GM18505 (cell line): ENCODE data around the gene CCL27.
A peak's percentile ranks its signal among the peaks of the same experiment; 100 is the strongest.
"Not testable (repeated sequence)": the region's sequence is repeated elsewhere in the genome, so short reads cannot be mapped to it uniquely, and the experiment has no call there.

Experiments
- ATAC-seq: cut with Tn5 transposase; IDR thresholded peaks from one replicate; pipeline ENCODE4 v1.9.1; 2021; ENCODE audit not compliant: unreplicated experiment
- POLR2A ChIP-seq: IDR thresholded peaks from 4 replicates; pipeline ENCODE4 v1.6.1; 2011; ENCODE audit warnings: borderline replicate concordance; ENCODE audit not compliant: insufficient read depth, insufficient read length; ENCODE audit errors: extremely low read depth

Gene CCL27

GRCh38 chr9:34651876-34652601 is 10.4 kb downstream of the CCL27 start, which contains the start of gene IL11RA:
TSS of gene IL11RA (plus strand) at chr9:34652185. CDS start at chr9:34655218, 3,033 bp downstream.
- TF ChIP-seq POLR2A = peak; percentile 45
- ATAC-seq = no peak

DNA sequence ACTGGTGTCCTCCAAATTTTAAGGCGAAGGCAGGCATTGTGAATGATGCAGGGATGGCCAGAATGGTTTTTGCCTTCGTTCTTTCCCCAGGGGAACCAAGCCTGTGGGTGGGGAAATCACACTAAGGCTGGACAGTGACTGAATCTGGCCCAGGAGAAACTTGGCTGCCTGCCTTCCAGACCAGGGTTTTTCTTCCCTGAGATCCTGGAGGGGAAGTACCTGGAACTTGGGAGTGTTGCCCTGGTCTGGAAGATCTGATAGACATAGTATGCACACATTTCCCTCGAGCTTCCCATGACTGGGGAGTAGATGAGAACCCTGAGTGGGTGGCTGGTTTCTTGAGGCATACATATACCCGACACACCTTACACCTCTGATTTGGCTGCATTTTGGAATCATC is 11.1 kb downstream of the CCL27 start:
- no peak for ATAC-seq
- no peak for TF ChIP-seq POLR2A

GRCh38 chr9:34650816-34651215 is 11.6 kb downstream of the CCL27 start:
- TF ChIP-seq POLR2A = no peak
- no peak for ATAC-seq

DNA sequence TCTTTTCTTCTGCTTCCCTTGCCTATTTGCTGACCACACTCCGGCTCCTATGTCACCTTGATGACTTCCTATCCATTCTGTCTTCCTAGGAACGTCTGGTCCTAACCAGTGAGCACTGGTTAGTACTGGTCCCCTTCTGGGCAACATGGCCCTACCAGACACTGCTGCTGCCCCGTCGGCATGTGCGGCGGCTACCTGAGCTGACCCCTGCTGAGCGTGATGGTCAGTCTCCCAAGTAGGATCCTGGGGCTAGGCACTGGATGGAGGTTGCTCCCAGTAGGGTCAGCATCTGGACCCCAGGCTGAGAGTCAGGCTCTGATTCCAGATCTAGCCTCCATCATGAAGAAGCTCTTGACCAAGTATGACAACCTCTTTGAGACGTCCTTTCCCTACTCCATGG is 13.8 kb downstream of the CCL27 start:
- TF ChIP-seq POLR2A = no peak
- ATAC-seq = no peak

GRCh38 chr9:34647651-34648050 is 14.8 kb downstream of the CCL27 start:
- no peak for ATAC-seq
- no peak for TF ChIP-seq POLR2A

DNA sequence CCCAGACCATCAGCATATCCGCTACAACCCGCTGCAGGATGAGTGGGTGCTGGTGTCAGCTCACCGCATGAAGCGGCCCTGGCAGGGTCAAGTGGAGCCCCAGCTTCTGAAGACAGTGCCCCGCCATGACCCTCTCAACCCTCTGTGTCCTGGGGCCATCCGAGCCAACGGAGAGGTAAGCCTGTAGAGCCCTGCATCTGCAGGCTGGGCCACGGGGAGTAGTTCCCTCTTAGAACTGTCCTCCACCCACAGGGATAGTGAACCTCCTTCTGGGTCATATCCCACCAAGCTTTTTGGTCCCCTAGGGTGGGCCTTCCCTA is 15.4 kb downstream of the CCL27 start:
- no peak for ATAC-seq
- no peak for TF ChIP-seq POLR2A

DNA sequence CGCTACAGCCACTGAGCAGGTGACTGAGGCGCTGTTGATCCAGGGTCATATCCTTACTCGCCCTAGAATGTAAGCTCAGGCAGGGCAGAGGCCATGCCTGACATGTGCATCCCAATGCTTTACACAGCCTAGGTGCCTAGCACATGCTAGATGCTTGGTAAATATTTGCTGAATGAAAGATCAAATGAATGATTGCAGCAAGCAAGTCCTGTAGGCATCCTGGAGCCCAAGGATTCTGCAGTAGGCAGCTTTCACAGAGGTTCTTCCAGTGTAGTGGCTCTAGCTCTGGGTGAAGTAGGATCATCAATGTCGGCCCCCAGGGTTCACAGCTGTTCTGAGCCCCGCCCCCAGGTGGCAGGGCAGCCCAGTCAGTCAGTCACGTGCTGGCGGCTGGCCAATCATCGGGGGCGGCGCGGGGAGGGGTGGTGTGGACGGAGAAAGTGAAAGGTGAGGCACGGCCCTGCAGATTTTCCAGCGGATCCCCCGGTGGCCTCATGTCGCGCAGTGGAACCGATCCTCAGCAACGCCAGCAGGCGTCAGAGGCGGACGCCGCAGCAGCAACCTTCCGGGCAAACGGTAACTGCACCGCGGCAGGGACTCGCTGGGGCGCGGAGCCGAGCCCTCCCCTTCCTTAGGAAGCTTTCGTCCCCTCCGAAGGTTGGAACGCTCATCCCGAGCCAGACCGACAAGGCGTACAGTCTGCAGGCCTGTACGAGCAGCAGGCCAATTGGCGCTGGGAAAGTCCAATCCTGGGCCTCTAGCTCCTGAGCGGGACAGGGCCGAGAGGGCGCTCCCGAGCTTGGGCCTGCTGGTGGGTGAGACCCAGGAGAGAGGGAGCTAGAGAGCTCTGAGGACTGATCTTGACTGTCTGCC is 16.0 kb downstream of the CCL27 start, which contains the start of gene GALT:
Gene GALT, plus strand, starts transcription at position 465 of the 873 bp plus-strand sequence. Its CDS starts 30 bp downstream, at position 495.
- ATAC-seq = peak; percentile 89
- peak; percentile 81 for TF ChIP-seq POLR2A

- ATAC-seq = no peak
Measured at GRCh38 chr9:34644766-34645314, 17.6 kb downstream of the CCL27 start.

DNA sequence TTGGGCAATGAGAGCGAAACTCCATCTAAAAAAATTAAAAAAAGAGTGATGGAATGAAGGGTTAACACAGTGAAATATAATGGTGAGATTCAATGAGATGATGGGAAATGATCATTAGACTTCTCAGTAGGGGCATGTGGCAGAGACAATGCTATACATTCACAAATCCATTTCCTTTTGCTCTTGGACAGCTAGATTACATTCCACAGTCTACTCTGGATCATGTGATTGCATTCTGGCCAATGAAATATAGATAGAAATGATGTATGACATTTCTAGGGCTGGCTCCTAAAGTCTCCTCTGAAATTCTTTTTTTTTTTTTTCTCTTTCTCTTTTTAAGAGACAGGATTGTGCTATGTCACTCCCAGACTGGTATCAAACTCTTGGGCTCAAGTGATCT is 19.8 kb downstream of the CCL27 start:
- ATAC-seq = no peak

More at GRCh38 chr9:34644766-34645314, 17.6 kb downstream of the CCL27 start:
- no peak for TF ChIP-seq POLR2A

DNA sequence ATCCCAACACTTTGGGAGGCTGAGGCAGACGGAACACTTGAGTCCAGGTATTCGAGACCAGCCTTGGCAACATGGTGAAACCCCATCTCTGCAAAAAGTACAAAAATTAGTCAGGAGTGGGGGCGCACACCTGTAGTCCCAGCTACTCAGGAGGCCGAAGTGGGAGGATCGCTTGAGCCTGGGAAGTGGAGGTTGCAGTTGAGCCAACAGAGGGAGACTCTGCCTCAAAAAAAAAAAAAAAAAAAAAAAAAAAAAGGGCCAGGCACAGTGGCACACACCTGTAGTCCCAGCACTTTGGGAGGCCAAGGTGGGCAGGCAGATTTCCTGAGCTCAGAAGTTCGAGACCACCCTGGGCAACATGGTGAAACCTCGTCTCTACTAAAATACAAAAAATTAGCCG is 23.1 kb downstream of the CCL27 start:
- not testable (repeated sequence) for ATAC-seq

More for the DNA sequence above, 19.8 kb downstream of the CCL27 start:
- no peak for TF ChIP-seq POLR2A

GRCh38 chr9:34638138-34638445 is 24.4 kb downstream of the CCL27 start:
- no peak for TF ChIP-seq POLR2A
- no peak for ATAC-seq

DNA sequence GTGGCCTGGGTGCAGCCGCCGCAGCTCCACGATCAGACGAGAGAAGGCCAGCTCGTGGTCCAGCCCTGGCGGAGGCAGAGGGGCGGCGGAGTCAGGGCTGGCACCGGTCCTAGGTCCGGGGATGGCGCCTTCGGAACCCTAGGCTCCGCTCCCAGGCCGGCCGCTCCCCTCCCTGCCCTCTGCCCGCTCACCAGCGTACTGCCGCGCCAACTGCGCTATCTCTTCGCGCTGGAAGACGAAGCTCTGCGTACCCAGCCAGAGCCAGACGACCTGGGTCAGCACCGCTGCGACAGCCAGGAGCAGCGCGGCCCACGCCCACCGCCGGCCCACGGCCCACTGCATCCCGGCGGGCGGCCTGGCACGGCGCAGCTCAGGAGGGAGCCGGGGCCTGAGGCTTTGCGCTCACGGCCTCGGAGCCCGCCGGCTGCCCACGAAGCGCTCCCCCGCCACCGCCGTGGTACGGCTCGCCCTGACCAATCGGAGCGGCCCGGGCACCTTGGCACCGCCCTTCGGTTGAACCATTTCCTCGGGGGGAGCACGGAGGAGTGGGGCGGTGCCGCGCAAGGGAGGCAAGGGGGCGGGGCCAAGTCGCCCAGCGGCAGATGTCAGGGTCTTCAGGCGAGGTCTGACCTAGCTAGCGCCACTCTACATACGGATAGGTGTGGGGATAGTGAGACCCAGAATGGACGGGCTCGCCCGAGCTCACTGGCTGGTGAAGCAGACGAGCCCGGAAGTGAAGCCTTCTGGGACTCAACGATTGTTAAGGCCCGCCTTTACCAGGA is 24.9 kb downstream of the CCL27 start, which contains the start of gene SIGMAR1:
Gene SIGMAR1, minus strand, starts transcription at position 432 of the 782 bp plus-strand sequence. Its CDS starts 90 bp downstream, at position 342.
- TF ChIP-seq POLR2A = peak; percentile 70
- peak; percentile 89 for ATAC-seq

DNA sequence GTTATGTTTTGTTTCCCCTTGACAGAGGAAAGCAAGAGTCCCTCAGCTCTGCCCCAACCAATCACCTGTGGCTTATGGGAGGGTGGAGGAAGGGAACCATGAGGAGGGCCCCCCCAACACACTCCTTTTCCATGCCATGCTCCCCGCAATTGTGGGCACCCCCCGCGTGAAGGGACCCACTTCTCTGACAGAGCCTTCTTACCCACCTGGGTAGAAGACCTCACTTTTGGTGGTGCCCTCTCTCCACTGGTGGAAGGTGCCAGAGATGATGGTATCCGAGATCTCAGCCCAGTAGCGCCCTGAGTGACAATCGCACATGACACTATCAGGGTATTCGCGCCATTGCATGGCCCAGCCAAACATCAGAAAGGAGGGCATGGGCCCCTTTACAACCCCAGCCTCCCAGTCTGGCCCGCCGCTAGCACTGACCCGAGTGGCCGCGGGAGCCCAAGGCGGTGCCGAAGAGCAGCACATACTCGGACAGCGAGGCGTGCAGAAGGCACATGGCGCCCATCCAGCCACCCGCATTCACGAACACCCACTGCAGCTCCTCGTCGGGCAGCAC is 25.6 kb downstream of the CCL27 start:
- ATAC-seq = no peak
- no peak for TF ChIP-seq POLR2A

DNA sequence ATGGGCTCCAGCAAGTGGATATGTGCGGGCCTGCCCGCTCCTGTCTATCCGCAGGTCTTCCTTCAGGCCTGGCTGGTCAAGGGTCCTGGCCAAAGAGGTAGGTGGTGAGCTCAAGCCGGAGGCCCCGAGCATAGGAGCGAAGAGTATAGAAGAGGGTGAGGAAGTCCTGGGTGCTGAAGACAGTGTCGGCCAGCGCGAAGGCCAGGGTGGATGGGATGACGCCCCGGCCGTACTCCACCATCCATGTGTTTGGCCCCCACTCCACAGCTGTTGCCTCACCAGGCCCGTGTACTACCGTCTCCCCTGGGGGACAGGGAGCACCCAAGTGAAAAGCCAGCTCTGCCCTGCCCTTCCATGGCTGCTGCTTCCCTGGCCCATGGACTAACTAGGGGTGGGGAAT is 26.9 kb downstream of the CCL27 start:
- ATAC-seq = no peak
- no peak for TF ChIP-seq POLR2A
